ENCODE data around the gene TNFRSF25.

TNFRSF25 gene

GRCh38 chr1:6485168-6486101 lies 19.5 kb upstream of the TNFRSF25 start:
- DNase-seq = no peak

- DNase-seq = no peak
Observed at GRCh38 chr1:6484826-6485167, 18.8 kb upstream of the TNFRSF25 start.

- no peak for DNase-seq
Observed at GRCh38 chr1:6483761-6484117, 17.8 kb upstream of the TNFRSF25 start.

- no peak for DNase-seq
Observed at GRCh38 chr1:6483017-6483760, 17.2 kb upstream of the TNFRSF25 start.

GRCh38 chr1:6481820-6482219 lies 15.8 kb upstream of the TNFRSF25 start:
- no peak for DNase-seq

- no peak for DNase-seq
Observed at GRCh38 chr1:6477039-6477820, 11.3 kb upstream of the TNFRSF25 start.

GRCh38 chr1:6476483-6476882 lies 10.5 kb upstream of the TNFRSF25 start:
- no peak for DNase-seq

GRCh38 chr1:6475381-6476133 lies 9.6 kb upstream of the TNFRSF25 start:
- DNase-seq = peak; percentile 40

GRCh38 chr1:6474815-6475282 lies 8.9 kb upstream of the TNFRSF25 start:
- DNase-seq = no peak

- DNase-seq = no peak
Observed at GRCh38 chr1:6473974-6474814, 8.2 kb upstream of the TNFRSF25 start.

- no peak for DNase-seq
Observed at GRCh38 chr1:6473156-6473555, 7.2 kb upstream of the TNFRSF25 start.

- no peak for DNase-seq
Observed at GRCh38 chr1:6472391-6472790, 6.4 kb upstream of the TNFRSF25 start.

- no peak for DNase-seq
Observed at GRCh38 chr1:6471970-6472368, 6.0 kb upstream of the TNFRSF25 start.

GRCh38 chr1:6471086-6471969 lies 5.4 kb upstream of the TNFRSF25 start:
- DNase-seq = no peak

- DNase-seq = no peak
Observed at GRCh38 chr1:6470132-6471085, 4.4 kb upstream of the TNFRSF25 start.

- no peak for DNase-seq
Observed at GRCh38 chr1:6468729-6469461, 2.9 kb upstream of the TNFRSF25 start.

GRCh38 chr1:6467744-6468688 lies 2.0 kb upstream of the TNFRSF25 start:
- no peak for DNase-seq
